HL-60/S4 treated with phorbol 12-myristate 13-acetate at 8.2 ng/mL for 4 days and 3 days (cell line): ENCODE data around the gene CHMP4A.
"Not testable (repeated sequence)": the region's sequence is repeated elsewhere in the genome, so short reads cannot be mapped to it uniquely, and the experiment has no call there.

Source experiments
- in situ Hi-C: fragments of 300-500 bp; cut with MboI; formaldehyde crosslinking; loops from 2 replicates; pipeline ENCODE4 v1.15.0; 2022; ENCODE audit warnings: low sequenced_read_pairs

The CHMP4A gene

GRCh38 chr14:24231263-24232120, 18.2 kb upstream of the CHMP4A start:
- in situ Hi-C loops, result loop anchor here (25.0 kb wide), 1 partner anchor 206 kb away; the partner anchor contains the start of genes CBLN3, KHNYN and SDR39U1

GRCh38 chr14:24228902-24229301, 15.6 kb upstream of the CHMP4A start:
- in situ Hi-C loops, result loop anchor here (25.0 kb wide), 1 partner anchor 208 kb away; the partner anchor contains the start of genes CBLN3, KHNYN and SDR39U1

GRCh38 chr14:24226473-24226872, 13.2 kb upstream of the CHMP4A start:
- in situ Hi-C loops, result loop anchor here (25.0 kb wide), 1 partner anchor 211 kb away; the partner anchor contains the start of genes CBLN3, KHNYN and SDR39U1

GRCh38 chr14:24224618-24225071, 11.4 kb upstream of the CHMP4A start:
- in situ Hi-C loops, result loop anchor here (25.0 kb wide), 1 partner anchor 213 kb away; the partner anchor contains the start of genes CBLN3, KHNYN and SDR39U1

GRCh38 chr14:24222987-24223386, 9.7 kb upstream of the CHMP4A start:
- in situ Hi-C loops, result not testable (repeated sequence)

GRCh38 chr14:24219521-24219920, 6.2 kb upstream of the CHMP4A start:
- in situ Hi-C loops, result no loop called here

- in situ Hi-C loops, result no loop called here
These were observed 5.8 kb upstream of the CHMP4A start for GRCh38 chr14:24219080-24219479.

GRCh38 chr14:24216876-24217275, 3.6 kb upstream of the CHMP4A start:
- in situ Hi-C loops, result not testable (repeated sequence)

- in situ Hi-C loops, result no loop called here
These were observed 3.0 kb upstream of the CHMP4A start for GRCh38 chr14:24216345-24216699.

GRCh38 chr14:24215495-24216344, 2.4 kb upstream of the CHMP4A start, which contains the start of gene MDP1:
Gene MDP1 (minus strand): TSS chr14:24216066. CDS start chr14:24215955, 111 bp downstream.
- in situ Hi-C loops, result no loop called here

GRCh38 chr14:24213866-24214662, 776 bp upstream of the CHMP4A start:
- in situ Hi-C loops, result no loop called here

- in situ Hi-C loops, result no loop called here
These were observed 2.0 kb downstream of the CHMP4A start for GRCh38 chr14:24211311-24211710.

GRCh38 chr14:24207625-24208024, 5.7 kb downstream of the CHMP4A start:
- in situ Hi-C loops, result no loop called here

GRCh38 chr14:24207104-24207551, 6.2 kb downstream of the CHMP4A start:
- in situ Hi-C loops, result no loop called here

- in situ Hi-C loops, result no loop called here
These were observed 6.8 kb downstream of the CHMP4A start for GRCh38 chr14:24206260-24207103.

GRCh38 chr14:24204163-24205146, 8.8 kb downstream of the CHMP4A start:
- in situ Hi-C loops, result no loop called here

- in situ Hi-C loops, result not testable (repeated sequence)
These were observed 9.9 kb downstream of the CHMP4A start for GRCh38 chr14:24203249-24203886.

- in situ Hi-C loops, result not testable (repeated sequence)
These were observed 10.8 kb downstream of the CHMP4A start for GRCh38 chr14:24202538-24202937.
